Trophoblast cell (in vitro differentiated cells and primary cell): ENCODE results near the gene CLNK.

Experiments used
- DNase-seq, 2 donors: peaks; one replicate each; pipeline ENCODE4 v3.0.0-alpha.2; 2016
- H2AFZ ChIP-seq: 2 replicates; pipeline ENCODE4 v1.6.1; 2013; ENCODE audit warnings: low read length, moderate library complexity, mild to moderate bottlenecking; ENCODE audit not compliant: insufficient read depth, poor library complexity
- H2AK5ac ChIP-seq: 2 replicates; pipeline ENCODE4 v1.6.1; 2013; ENCODE audit warnings: mild to moderate bottlenecking, low read length
- H2BK120ac ChIP-seq: 2 replicates; pipeline ENCODE4 v1.6.1; 2013; ENCODE audit warnings: low read length, mild to moderate bottlenecking, moderate library complexity; ENCODE audit not compliant: insufficient read depth, poor library complexity
- H2BK12ac ChIP-seq: 2 replicates; pipeline ENCODE4 v1.6.1; 2013; ENCODE audit warnings: mild to moderate bottlenecking, low read length, moderate library complexity
- H2BK5ac ChIP-seq: 2 replicates; pipeline ENCODE4 v1.6.1; 2013; ENCODE audit warnings: low read length, low read depth, moderate library complexity, mild to moderate bottlenecking; ENCODE audit not compliant: poor library complexity
- H3K14ac ChIP-seq: 2 replicates; pipeline ENCODE4 v1.6.1; 2013; ENCODE audit warnings: mild to moderate bottlenecking, low read length
- H3K18ac ChIP-seq: 2 replicates; pipeline ENCODE4 v1.6.1; 2013; ENCODE audit warnings: mild to moderate bottlenecking, low read length
- H3K23ac ChIP-seq: 2 replicates; pipeline ENCODE4 v1.6.1; 2013; ENCODE audit warnings: low read length
- H3K27ac ChIP-seq: 2 replicates; pipeline ENCODE4 v1.5.1; 2013; ENCODE audit warnings: low read depth, mild to moderate bottlenecking, inconsistent platforms, low read length, moderate library complexity
- H3K27me3 ChIP-seq: 2 replicates; pipeline ENCODE4 v1.6.1; 2013; ENCODE audit warnings: inconsistent platforms, mild to moderate bottlenecking, low read length, moderate library complexity; ENCODE audit not compliant: insufficient read depth
- H3K36me3 ChIP-seq, 2 experiments: 1 replicate in 1 of 2; 2 replicates in 1 of 2; pipeline ENCODE4 v1.6.1; 2013; ENCODE audit warnings: low read length in 2 of 2, mild to moderate bottlenecking in 2 of 2, moderate library complexity in 1 of 2; ENCODE audit not compliant: insufficient read depth in 2 of 2, control insufficient read depth in 1 of 2
- H3K4ac ChIP-seq: 2 replicates; pipeline ENCODE4 v1.6.1; 2013; ENCODE audit warnings: low read depth, mild to moderate bottlenecking, low read length, moderate library complexity
- H3K4me1 ChIP-seq, 2 experiments: 1 replicate in 1 of 2; 2 replicates in 1 of 2; pipeline ENCODE4 v1.6.1; 2013; ENCODE audit warnings: low read length in 2 of 2, mild to moderate bottlenecking in 2 of 2, moderate library complexity in 1 of 2; ENCODE audit not compliant: insufficient read depth in 2 of 2, control insufficient read depth in 1 of 2
- H3K4me2 ChIP-seq: 2 replicates; pipeline ENCODE4 v1.6.1; 2013; ENCODE audit warnings: inconsistent platforms, mild to moderate bottlenecking, low read length, moderate library complexity
- H3K4me3 ChIP-seq: 2 replicates; pipeline ENCODE4 v1.5.1; 2013; ENCODE audit warnings: mild to moderate bottlenecking, low read depth, low read length, inconsistent platforms
- H3K79me1 ChIP-seq: one replicate; pipeline ENCODE4 v1.6.1; 2013; ENCODE audit warnings: low read length
- H3K79me2 ChIP-seq: 2 replicates; pipeline ENCODE4 v1.6.1; 2013; ENCODE audit warnings: low read length, mild to moderate bottlenecking; ENCODE audit not compliant: control insufficient read depth, insufficient read depth, poor library complexity
- H3K9ac ChIP-seq: 2 replicates; pipeline ENCODE4 v1.6.1; 2013; ENCODE audit warnings: mild to moderate bottlenecking, low read length
- H3K9me3 ChIP-seq: 2 replicates; pipeline ENCODE4 v1.6.1; 2013; ENCODE audit warnings: low read depth, mild to moderate bottlenecking, control low read depth, inconsistent platforms, low read length; ENCODE audit not compliant: insufficient read depth
- H4K12ac ChIP-seq: 2 replicates; pipeline ENCODE4 v1.6.1; 2013; ENCODE audit warnings: low read depth, mild to moderate bottlenecking, low read length, moderate library complexity
- H4K8ac ChIP-seq: 2 replicates; pipeline ENCODE4 v1.6.1; 2013; ENCODE audit warnings: low read depth, mild to moderate bottlenecking, low read length, moderate library complexity
- H4K91ac ChIP-seq: one replicate; pipeline ENCODE4 v1.6.1; 2013; ENCODE audit warnings: low read depth, mild to moderate bottlenecking, low read length, moderate library complexity
- WGBS: extraction: QIAGEN DNeasy Blood & Tissue Kit; methylation state at CpG from one replicate; pipeline ENCODE4 v1.1.7; 2013; ENCODE audit warnings: missing lambda C conversion rate; ENCODE audit not compliant: insufficient read length, insufficient coverage; ENCODE audit errors: extremely low coverage; 5-methylcytosine and 5-hydroxymethylcytosine counted together

CLNK gene

DNA sequence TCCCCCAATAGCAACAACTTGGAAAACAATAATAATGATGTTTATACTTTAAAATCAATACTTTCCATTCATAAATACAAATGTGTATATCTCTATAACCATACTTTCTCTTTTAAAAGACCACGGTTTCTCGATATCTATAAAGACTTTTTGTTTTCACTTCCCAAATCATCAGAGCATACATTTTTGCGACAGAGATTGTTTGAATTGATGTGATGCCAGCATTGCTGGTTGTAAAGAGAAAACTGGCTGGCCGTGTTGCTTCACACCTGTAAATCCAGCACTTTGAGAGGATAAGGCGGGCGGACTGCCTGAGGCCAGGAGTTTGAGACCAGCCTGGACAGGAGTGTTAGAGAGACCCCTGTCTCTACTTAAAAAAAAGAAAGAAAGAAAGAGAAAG is 149.7 kb downstream of the CLNK start:
- Histone ChIP-seq H3K4me3 (no peak overlapping the region), H2BK120ac (no peak overlapping the region), H4K8ac (no peak overlapping the region), H3K18ac (no peak overlapping the region), H2AK5ac (no peak overlapping the region), H4K91ac (no peak overlapping the region), H2BK5ac (no peak overlapping the region), H3K4ac (no peak overlapping the region), H4K12ac (no peak overlapping the region), H2BK12ac (no peak overlapping the region), H3K9ac (no peak overlapping the region), H3K36me3 (no peaks in the 10 kb centered on the region), H3K79me2 (no peaks in the 10 kb centered on the region), H3K4me1 (peaks cover 0 to 5% of the 10 kb centered on the region in 2 experiments), H3K27ac (no peak overlapping the region), H2AFZ (no peak overlapping the region), H3K9me3 (no peaks in the 10 kb centered on the region), H3K79me1 (no peaks in the 10 kb centered on the region), H3K4me2 (no peak overlapping the region), H3K23ac (no peak overlapping the region), H3K14ac (no peak overlapping the region), H3K27me3 (no peaks in the 10 kb centered on the region)
- DNase-seq, result peak; percentile 60 to 79
- no CpG with 5 or more reads among the region's 6 CpGs for WGBS

DNA sequence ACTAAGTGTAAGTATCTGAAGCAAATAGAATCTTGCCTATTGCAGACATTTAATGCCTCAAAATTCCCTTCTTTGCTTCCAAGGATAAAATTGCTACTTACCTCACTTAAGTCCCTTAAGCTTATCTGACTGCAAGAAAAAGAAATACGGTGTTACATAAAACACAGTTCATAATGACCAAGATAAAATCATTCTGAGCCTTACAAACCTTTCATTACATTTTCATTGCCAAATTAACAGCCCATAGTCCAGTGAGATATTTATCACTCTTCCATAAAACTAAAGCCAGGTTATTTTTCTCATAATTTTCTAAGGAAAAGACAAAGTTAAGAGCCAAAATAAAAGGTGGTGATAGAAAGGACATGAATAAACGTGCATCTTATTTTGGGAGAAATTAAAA is 152.4 kb downstream of the CLNK start:
- H3K79me2 ChIP-seq, result no peaks in the 10 kb centered on the region
- H2BK5ac ChIP-seq, result no peak overlapping the region
- no peak overlapping the region for H3K14ac ChIP-seq
- no peak overlapping the region for H3K4ac ChIP-seq
- H3K4me3 ChIP-seq, result no peak overlapping the region
- no peak overlapping the region for H2BK12ac ChIP-seq
- H2BK120ac ChIP-seq, result no peak overlapping the region
- H4K91ac ChIP-seq, result no peak overlapping the region
- no peak overlapping the region for H2AFZ ChIP-seq
- H3K9me3 ChIP-seq, result no peaks in the 10 kb centered on the region
- no CpG with 5 or more reads among the region's 2 CpGs for WGBS
- no peak overlapping the region for H3K9ac ChIP-seq
- H3K27me3 ChIP-seq, result no peaks in the 10 kb centered on the region
- H3K79me1 ChIP-seq, result no peaks in the 10 kb centered on the region
- no peak overlapping the region for H4K8ac ChIP-seq
- no peak overlapping the region for H4K12ac ChIP-seq
- H2AK5ac ChIP-seq, result no peak overlapping the region
- no peak overlapping the region for H3K27ac ChIP-seq
- H3K36me3 ChIP-seq, result no peaks in the 10 kb centered on the region
- no peak overlapping the region for H3K23ac ChIP-seq
- no peak overlapping the region for H3K4me2 ChIP-seq
- peaks cover 0 to 5% of the 10 kb centered on the region in 2 experiments for H3K4me1 ChIP-seq
- no peak overlapping the region for H3K18ac ChIP-seq
- DNase-seq, result no peak

DNA sequence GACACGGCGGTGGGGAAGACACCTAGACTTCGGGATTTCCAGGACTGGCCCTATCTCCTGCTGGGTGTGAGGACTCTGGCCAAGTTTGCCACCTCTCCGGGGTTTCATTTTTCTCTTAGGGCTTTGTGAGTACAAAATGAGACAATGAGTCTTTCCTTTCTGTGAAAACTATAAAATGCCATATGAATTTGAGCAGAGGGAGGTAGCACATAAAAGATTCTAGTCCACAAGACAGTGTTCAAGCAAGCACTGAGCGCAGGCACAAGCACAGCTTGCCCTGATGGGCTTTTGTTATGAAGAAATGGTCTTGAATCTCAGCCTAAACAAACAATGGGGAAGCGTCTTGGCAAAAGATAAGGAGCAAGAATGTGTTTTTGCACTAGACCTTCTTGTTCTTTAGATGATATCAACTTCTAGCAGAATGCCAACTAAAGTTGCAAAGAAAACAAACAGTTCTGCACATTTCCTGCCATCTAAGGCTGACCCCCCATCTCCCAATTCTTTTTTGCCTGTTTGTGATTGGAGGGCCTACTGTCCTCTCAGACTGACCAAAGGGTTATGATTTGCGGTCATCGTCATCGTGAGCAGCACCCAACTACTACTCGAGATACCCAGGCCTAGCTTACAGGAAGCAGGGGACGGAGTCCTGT is 154.3 kb downstream of the CLNK start:
- H2AFZ ChIP-seq, result no peak overlapping the region
- H3K4me2 ChIP-seq, result no peak overlapping the region
- H4K91ac ChIP-seq, result no peak overlapping the region
- H2AK5ac ChIP-seq, result no peak overlapping the region
- no peak overlapping the region for H2BK5ac ChIP-seq
- H3K4ac ChIP-seq, result no peak overlapping the region
- H3K79me2 ChIP-seq, result no peaks in the 10 kb centered on the region
- no peaks in the 10 kb centered on the region for H3K36me3 ChIP-seq
- H3K18ac ChIP-seq, result no peak overlapping the region
- no peak overlapping the region for H4K12ac ChIP-seq
- no peaks in the 10 kb centered on the region for H3K27me3 ChIP-seq
- H3K14ac ChIP-seq, result no peak overlapping the region
- H3K27ac ChIP-seq, result no peak overlapping the region
- H2BK120ac ChIP-seq, result no peak overlapping the region
- no CpG with 5 or more reads among the region's 11 CpGs for WGBS
- no peak overlapping the region for H3K4me3 ChIP-seq
- H3K9ac ChIP-seq, result no peak overlapping the region
- H3K23ac ChIP-seq, result no peak overlapping the region
- H2BK12ac ChIP-seq, result no peak overlapping the region
- peak in 1 of 2 donors; percentile 54 for DNase-seq
- H3K9me3 ChIP-seq, result no peaks in the 10 kb centered on the region
- H4K8ac ChIP-seq, result no peak overlapping the region
- H3K79me1 ChIP-seq, result no peaks in the 10 kb centered on the region
- peaks cover 0 to 5% of the 10 kb centered on the region in 2 experiments for H3K4me1 ChIP-seq

DNA sequence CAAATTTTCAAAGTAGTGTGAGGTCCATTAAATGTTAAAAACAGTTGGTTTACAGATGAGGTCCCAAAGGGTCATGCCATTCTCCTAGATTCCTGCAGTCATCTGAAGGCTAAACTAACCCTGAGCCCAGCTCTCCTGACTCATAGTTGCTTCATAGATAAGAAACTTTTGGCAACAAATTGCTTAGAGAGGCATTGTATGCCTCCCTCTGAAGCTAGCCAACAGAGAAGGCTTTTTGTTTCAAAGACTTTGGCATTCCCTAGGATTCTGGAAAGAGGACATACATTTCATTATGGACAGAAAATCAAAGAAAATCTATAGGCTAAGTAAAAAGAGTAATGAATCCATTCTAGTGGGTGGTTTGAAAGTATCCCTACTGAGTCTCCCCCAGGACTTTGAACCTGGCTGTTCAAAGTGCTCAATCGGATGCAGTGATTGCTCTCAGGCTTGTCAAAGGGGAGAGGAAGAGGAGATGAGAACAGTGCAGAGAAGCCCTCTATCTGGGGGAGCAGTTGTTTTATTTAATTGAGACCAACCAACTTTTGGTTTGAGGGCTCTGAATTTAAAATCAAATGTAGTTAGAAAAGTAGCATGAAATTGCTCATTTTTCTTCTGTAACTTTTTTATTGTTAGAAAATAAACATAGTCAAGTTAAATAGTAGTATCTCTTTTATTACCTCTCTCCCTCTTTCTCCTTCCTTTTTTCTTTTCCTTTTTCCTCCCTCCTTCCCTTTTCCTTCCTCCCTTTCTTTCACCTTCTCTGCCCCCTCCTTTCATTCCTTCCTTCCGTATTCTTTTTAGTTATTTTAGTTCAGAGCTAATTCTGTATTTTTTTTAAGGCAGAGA is 155.1 kb downstream of the CLNK start:
- Histone ChIP-seq H3K36me3 (no peaks in the 10 kb centered on the region), H3K14ac (no peak overlapping the region), H4K8ac (no peak overlapping the region), H3K18ac (no peak overlapping the region), H3K4me2 (no peak overlapping the region), H3K23ac (no peak overlapping the region), H3K27me3 (no peaks in the 10 kb centered on the region), H2AK5ac (no peak overlapping the region), H3K4ac (no peak overlapping the region), H4K91ac (no peak overlapping the region), H2BK5ac (no peak overlapping the region), H4K12ac (no peak overlapping the region), H2BK12ac (no peak overlapping the region), H3K4me3 (no peak overlapping the region), H3K9ac (no peak overlapping the region), H2BK120ac (no peak overlapping the region), H3K9me3 (no peaks in the 10 kb centered on the region), H3K4me1 (peaks cover 0 to 5% of the 10 kb centered on the region in 2 experiments), H3K79me2 (no peaks in the 10 kb centered on the region), H3K27ac (no peak overlapping the region), H2AFZ (no peak overlapping the region), H3K79me1 (no peaks in the 10 kb centered on the region)
- WGBS, result no CpG with 5 or more reads among the region's 2 CpGs
- peak; percentile 28 to 72 for DNase-seq
